Measurements from ENCODE around the gene GNB1L.
"Not testable (repeated sequence)": the region's sequence is repeated elsewhere in the genome, so short reads cannot be mapped to it uniquely, and the experiment has no call there.

Gene GNB1L

DNA sequence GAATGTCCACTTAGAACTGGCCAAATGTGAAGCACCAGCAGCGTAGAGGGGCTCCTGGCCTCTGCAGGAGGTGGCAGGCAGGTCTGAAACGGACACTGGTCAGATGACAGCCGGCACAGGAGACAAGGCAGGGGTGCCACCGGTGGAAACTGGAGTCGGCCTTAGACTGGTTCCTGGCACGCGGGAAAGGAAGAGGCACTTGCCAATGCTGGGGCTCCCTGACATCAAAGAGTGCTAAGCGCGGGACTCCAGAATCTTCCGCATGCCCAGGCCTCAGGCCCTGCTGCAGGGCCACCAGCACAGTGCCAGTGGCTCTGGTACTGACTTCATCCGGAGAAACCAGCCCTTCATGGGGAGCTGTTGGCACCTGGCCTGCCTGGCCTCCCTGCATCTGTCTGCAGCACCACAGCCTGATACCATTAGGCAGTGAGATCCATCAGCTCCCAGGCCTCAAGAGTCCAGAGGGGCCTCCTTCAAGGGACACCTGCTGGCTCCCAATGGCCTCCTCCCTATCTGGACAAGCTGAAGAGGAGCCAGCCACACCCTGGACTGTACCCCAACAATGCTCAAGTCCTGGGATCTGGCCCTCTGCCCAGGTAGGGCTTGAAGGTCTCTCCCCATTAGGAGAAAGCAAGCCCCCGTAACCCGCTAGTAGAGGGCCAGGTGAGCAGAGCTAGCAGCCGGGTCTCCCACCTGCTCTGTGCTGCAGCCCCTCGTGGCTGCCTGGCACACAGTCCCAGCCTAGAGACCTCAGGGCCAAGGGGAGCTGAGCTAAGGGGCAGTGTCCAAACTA is 29.7 kb upstream of the GNB1L start:
- H3K4me3 ChIP-seq (replicated peaks in 1 of 2; ENCODE audit: low read depth in 2 of 2, low read length in 2 of 2): no peak overlapping the region
- no peak for DNase-seq (ENCODE audit: low read depth in 2 of 2)
- TF ChIP-seq, protein P1, sequence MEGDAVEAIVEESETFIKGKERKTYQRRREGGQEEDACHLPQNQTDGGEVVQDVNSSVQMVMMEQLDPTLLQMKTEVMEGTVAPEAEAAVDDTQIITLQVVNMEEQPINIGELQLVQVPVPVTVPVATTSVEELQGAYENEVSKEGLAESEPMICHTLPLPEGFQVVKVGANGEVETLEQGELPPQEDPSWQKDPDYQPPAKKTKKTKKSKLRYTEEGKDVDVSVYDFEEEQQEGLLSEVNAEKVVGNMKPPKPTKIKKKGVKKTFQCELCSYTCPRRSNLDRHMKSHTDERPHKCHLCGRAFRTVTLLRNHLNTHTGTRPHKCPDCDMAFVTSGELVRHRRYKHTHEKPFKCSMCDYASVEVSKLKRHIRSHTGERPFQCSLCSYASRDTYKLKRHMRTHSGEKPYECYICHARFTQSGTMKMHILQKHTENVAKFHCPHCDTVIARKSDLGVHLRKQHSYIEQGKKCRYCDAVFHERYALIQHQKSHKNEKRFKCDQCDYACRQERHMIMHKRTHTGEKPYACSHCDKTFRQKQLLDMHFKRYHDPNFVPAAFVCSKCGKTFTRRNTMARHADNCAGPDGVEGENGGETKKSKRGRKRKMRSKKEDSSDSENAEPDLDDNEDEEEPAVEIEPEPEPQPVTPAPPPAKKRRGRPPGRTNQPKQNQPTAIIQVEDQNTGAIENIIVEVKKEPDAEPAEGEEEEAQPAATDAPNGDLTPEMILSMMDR (IDR thresholded peaks at IDR 0.05; ENCODE audit: low read depth, low read length): no peak

DNA sequence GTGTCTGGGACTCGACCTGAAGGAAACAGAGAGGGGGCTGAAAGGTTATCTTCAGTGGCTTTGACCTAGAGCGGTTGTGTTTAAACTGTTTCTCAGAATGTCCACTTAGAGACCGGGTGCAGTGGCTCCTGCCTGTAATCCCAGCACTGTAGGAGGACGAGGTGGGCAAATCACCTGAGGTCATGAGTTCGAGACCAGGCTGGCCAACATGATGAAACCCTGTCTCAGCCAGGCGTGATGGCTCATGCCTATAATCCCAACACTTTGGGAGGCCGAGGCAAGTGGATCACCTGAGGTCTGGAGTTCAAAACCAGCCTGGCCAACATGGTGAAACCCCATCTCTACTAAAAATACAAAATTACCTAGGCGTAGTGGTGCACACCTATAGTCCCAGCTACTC is 28.8 kb upstream of the GNB1L start:
- H3K4me3 ChIP-seq (replicated peaks in 1 of 2; ENCODE audit: low read depth in 2 of 2, low read length in 2 of 2); DNase-seq (ENCODE audit: low read depth in 2 of 2): not testable (repeated sequence)

DNA sequence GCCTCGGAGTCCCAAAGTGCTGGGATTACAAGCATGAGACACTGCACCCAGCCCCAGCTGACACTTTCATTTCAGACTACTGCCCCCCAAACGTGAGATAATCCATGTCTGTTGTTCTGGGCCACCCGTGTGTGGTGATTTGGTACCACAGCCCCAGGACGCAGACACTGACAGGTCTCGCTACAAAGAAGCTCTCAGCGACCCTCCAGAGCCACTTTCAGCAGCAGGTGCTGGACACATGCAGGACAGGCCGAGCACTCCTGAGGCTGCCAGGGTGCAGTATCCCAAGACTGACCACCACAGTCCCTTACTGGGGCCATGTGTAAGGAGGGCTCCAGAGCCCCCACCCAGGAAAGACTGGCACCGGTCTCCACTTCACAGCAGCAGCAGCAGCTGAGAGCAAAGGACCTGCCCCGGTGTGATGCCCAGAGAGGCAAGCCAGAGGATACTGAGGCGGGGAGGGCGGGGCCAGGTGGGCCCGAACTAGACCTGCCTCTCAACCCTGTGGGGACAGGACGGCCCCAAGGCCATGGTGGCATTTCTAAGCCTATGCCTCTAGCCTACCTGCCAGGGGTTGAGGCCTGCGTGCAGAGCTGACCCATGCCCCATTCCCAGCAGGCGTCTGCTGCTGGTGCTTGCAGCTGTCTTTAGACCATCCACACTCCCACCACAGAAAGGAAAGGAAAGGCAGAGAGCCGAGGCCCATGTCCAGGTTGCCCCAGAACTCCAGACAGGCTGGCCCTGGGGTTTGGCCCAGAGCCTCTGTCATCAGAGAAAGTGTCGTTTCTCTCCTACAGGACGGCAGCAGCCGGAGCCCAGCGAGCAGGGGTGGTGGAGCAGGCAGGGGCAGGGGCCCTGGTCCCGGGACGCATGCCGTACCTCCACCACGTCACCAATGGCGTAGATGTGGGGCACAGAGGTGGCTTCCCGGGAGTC is 28.0 kb upstream of the GNB1L start:
- TF ChIP-seq, protein P1 (IDR thresholded peaks at IDR 0.05; ENCODE audit: low read depth, low read length): no peak
- H3K4me3 ChIP-seq (replicated peaks in 1 of 2; ENCODE audit: low read depth in 2 of 2, low read length in 2 of 2): no peak overlapping the region
- no peak for DNase-seq (ENCODE audit: low read depth in 2 of 2)

DNA sequence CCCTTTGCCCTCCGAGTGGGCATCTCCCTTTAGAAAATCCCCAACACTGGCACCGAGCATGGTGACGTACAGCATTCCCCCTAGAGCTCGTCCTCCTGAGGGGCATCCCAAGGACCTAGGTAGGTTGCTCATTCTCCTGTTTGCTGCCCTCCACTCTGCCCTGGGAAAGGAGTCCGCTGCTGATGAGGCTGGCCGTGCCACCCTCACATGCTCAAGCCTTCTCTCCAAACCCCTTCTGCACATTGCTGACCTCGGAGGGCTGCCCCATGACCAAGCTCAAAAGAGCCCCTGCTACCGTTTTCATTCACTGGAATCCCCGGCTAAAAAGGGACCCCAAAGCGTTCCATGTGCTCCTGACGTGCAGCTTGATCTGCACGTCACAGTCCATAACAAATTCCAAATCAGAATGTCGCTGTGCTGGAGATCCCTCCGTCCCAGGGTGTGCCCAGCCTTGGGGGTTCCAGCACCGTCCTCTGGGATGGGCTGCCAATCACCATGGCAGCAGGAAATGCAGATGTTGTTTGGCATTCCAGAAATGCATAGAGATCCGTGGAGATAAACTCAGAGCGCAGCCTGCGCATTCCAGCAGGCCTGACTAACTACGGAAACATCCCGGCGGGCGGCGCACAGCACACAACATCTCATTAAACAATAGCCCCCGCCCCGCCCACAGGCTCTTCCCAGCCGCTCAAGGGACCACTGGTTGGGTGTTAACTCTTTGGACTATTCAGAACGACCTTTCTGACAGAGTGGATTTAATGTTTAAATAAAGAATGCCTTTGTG is 26.3 kb upstream of the GNB1L start:
- DNase-seq (ENCODE audit: low read depth in 2 of 2): peak; percentile 96 to 98
- no peak overlapping the region for H3K4me3 ChIP-seq (replicated peaks in 1 of 2; ENCODE audit: low read depth in 2 of 2, low read length in 2 of 2)
- TF ChIP-seq, protein P1 (IDR thresholded peaks at IDR 0.05; ENCODE audit: low read depth, low read length): no peak

DNA sequence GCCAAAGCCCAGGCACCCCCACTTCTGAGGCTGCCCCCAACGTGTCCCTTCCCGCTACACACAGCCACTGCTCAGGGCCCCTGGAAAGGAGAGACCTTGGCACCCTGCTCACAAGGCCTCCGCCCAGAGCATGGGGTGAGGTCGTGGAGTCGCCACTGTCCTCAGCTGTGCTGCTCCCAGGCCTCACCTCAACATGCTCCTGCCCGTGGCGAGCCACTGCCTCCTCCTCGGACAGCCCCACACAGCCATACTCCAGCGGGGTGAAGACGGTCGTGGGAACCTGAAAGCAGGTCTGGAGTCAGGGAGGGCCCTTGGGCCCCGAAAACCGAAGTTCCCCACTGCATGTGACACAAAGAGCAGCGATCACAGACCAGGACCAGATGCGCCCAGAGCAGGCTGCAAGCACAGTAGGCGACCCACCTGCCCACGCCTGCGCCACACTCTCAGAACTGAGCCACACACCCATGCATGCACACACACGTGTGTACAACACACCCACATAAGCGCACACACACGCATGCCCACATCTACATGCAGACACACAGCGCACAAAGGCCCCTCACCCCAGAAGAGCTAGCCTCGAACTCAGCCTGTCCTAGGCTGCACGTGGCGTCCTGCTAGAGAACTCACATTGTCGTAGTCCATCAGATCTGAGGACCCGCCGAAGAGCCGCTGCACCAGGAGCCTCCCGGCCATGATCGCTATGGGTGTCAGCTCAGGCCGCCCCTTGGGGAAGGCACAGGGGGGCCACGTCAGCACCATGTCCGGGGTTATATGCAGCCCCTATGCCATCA is 25.5 kb upstream of the GNB1L start:
- no peak for DNase-seq (ENCODE audit: low read depth in 2 of 2)
- no peak overlapping the region for H3K4me3 ChIP-seq (replicated peaks in 1 of 2; ENCODE audit: low read depth in 2 of 2, low read length in 2 of 2)
- TF ChIP-seq, protein P1 (IDR thresholded peaks at IDR 0.05; ENCODE audit: low read depth, low read length): no peak

DNA sequence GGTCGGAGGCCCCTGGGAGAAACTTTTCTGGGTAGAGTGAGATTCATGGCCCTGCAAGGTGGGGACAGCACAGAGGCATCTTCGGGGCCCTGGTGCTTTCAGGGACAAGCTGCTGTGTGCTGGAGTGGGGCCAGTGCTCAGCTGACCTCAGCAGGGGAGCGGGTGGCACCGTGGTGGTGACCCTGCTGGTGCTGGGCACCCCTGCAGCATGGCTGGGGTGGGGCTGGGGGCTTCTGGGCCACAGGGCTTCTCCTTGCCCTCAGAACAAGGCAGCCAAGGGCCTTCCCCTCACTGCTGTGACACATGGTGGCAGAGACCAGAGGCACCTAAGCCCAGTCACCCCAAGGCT is 24.9 kb upstream of the GNB1L start:
- no peak for DNase-seq (ENCODE audit: low read depth in 2 of 2)
- TF ChIP-seq, protein P1 (IDR thresholded peaks at IDR 0.05; ENCODE audit: low read depth, low read length): no peak
- H3K4me3 ChIP-seq (replicated peaks in 1 of 2; ENCODE audit: low read depth in 2 of 2, low read length in 2 of 2): no peak overlapping the region

Measured in cardiac fibroblast (primary cell).